HFFc6 (cell line): ENCODE measurements around the gene SIRT5. TPM values are rescaled to one million over a fixed set of nuclear protein-coding genes. Genes with fewer than 3 reads are reported as not detected.
A peak's percentile ranks its signal among the peaks of the same experiment; 100 is the strongest.

Experiments
- DNase-seq: peaks from one replicate; pipeline ENCODE4 v3.0.0-alpha.2; 2018
- H3K27ac Mint-ChIP-seq: 2 replicates; pipeline ENCODE4 v1.8.0; 2020; ENCODE audit warnings: mild to moderate bottlenecking, mixed read lengths
- H3K27me3 Mint-ChIP-seq: 2 replicates; pipeline ENCODE4 v1.8.0; 2021; ENCODE audit warnings: mild to moderate bottlenecking, moderate library complexity, mixed read lengths; ENCODE audit not compliant: insufficient read depth
- H3K36me3 Mint-ChIP-seq: 2 replicates; pipeline ENCODE4 v1.8.0; 2021; ENCODE audit warnings: low read depth, mixed read lengths
- H3K4me1 Mint-ChIP-seq: 2 replicates; pipeline ENCODE4 v1.8.0; 2020; ENCODE audit warnings: low read depth, mixed read lengths
- H3K4me3 Mint-ChIP-seq: 2 replicates; pipeline ENCODE4 v1.8.0; 2020; ENCODE audit warnings: mild to moderate bottlenecking, moderate library complexity, mixed read lengths
- H3K9me3 Mint-ChIP-seq: 2 replicates; pipeline ENCODE4 v1.8.0; 2020; ENCODE audit warnings: mild to moderate bottlenecking, mixed read lengths
- CTCF ChIP-seq: fragments of 200-600 bp; sonication (generic); IDR thresholded peaks from 2 replicates; pipeline ENCODE4 v1.5.0; 2021; ENCODE audit warnings: antibody characterized with exemption, mild to moderate bottlenecking
- total RNA-seq, 6 experiments: library from RNA; stranded (reverse); fragmentation: NEBNext Ultra II Directional; extraction: Animal tissue kit (Norgen Biotek cat#: 25700); gene quantifications; 2 replicates in 1 of 6; 3 replicates in 5 of 6; pipeline ENCODE4 v1.2.3, GENCODE V29; 2021

SIRT5 gene
- total RNA-seq, 6 experiments from 2014 or later, result 4.3 to 7.0 (median 6.3) TPM

DNA sequence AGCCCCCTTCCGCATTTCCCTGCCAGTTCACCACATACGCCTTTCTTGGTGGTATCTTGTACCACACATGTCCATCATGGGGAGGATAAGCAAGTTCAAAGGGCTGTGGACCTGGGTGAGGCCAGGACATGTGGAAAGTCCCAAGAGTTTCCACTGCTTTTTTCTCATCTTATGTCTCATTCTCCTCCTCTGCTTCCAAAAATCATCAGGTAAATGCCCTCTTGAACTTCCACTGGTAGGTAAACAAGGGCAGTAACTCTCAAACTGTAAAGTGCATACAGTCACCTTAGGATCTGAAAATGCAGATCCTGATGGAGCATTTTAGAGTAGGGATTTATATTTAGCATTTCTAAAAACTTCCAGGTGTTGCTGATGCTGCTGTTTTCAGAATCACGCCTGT is 7.9 kb upstream of the SIRT5 start:
- Mint-ChIP-seq H3K36me3 (no peaks in the 10 kb centered on the region), H3K4me3 (no peak overlapping the region), H3K4me1 (no peaks in the 10 kb centered on the region), H3K9me3 (no peaks in the 10 kb centered on the region), H3K27ac (no peak overlapping the region), H3K27me3 (peaks cover 8% of the 10 kb centered on the region)
- DNase-seq, result no peak
- no peak for TF ChIP-seq CTCF

- DNase-seq, result no peak
- Mint-ChIP-seq H3K27ac (no peak overlapping the region), H3K27me3 (peaks cover 6% of the 10 kb centered on the region), H3K36me3 (peaks cover 9% of the 10 kb centered on the region; the same call in 1 of the 2 replicates), H3K9me3 (no peaks in the 10 kb centered on the region), H3K4me3 (no peak overlapping the region), H3K4me1 (peaks cover 10% of the 10 kb centered on the region)
- TF ChIP-seq CTCF, result no peak
Measured at GRCh38 chr6:13568970-13569369, 5.4 kb upstream of the SIRT5 start.

- DNase-seq, result no peak
- no peak overlapping the region; the same call in 1 of the 2 replicates for H3K4me3 Mint-ChIP-seq
- H3K27ac Mint-ChIP-seq, result no peak overlapping the region
- TF ChIP-seq CTCF, result no peak
- peaks cover 18% of the 10 kb centered on the region for H3K4me1 Mint-ChIP-seq
- H3K27me3 Mint-ChIP-seq, result peaks cover 2% of the 10 kb centered on the region
- H3K9me3 Mint-ChIP-seq, result no peaks in the 10 kb centered on the region
- H3K36me3 Mint-ChIP-seq, result peaks cover 9% of the 10 kb centered on the region; the same call in 1 of the 2 replicates
Measured at GRCh38 chr6:13572240-13572639, 2.2 kb upstream of the SIRT5 start.

GRCh38 chr6:13572951-13573654 is 1.3 kb upstream of the SIRT5 start:
- Mint-ChIP-seq H3K27me3 (peaks cover 2% of the 10 kb centered on the region), H3K36me3 (peaks cover 9% of the 10 kb centered on the region; the same call in 1 of the 2 replicates), H3K4me3 (peak overlapping the region; percentile 92), H3K27ac (peak overlapping the region; percentile 92), H3K4me1 (peaks cover 18% of the 10 kb centered on the region), H3K9me3 (no peaks in the 10 kb centered on the region)
- DNase-seq, result no peak
- TF ChIP-seq CTCF, result no peak

- Mint-ChIP-seq H3K27ac (peak overlapping the region; percentile 92), H3K27me3 (peaks cover 2% of the 10 kb centered on the region), H3K4me3 (peak overlapping the region; percentile 92), H3K36me3 (peaks cover 9% of the 10 kb centered on the region; the same call in 1 of the 2 replicates), H3K4me1 (peaks cover 18% of the 10 kb centered on the region), H3K9me3 (no peaks in the 10 kb centered on the region)
- DNase-seq, result peak; percentile 20
- TF ChIP-seq CTCF, result no peak
Measured at GRCh38 chr6:13573669-13574110, 711 bp upstream of the SIRT5 start.
